Tongue (tissue), 2 donors: ENCODE results near the gene CPZ. TPM values are rescaled to one million over a fixed set of nuclear protein-coding genes. Genes with fewer than 3 reads are reported as not detected.

Experiments
- DNase-seq: peaks from one replicate; pipeline ENCODE4 v3.0.0-alpha.2; 2015
- total RNA-seq: library from RNA; depleted of rRNA; stranded (reverse); fragments of >200 nt; gene quantifications from one replicate; pipeline ENCODE4 v1.2.3, GENCODE V29; 2014

The CPZ gene
- 6.8 TPM for total RNA-seq

DNA sequence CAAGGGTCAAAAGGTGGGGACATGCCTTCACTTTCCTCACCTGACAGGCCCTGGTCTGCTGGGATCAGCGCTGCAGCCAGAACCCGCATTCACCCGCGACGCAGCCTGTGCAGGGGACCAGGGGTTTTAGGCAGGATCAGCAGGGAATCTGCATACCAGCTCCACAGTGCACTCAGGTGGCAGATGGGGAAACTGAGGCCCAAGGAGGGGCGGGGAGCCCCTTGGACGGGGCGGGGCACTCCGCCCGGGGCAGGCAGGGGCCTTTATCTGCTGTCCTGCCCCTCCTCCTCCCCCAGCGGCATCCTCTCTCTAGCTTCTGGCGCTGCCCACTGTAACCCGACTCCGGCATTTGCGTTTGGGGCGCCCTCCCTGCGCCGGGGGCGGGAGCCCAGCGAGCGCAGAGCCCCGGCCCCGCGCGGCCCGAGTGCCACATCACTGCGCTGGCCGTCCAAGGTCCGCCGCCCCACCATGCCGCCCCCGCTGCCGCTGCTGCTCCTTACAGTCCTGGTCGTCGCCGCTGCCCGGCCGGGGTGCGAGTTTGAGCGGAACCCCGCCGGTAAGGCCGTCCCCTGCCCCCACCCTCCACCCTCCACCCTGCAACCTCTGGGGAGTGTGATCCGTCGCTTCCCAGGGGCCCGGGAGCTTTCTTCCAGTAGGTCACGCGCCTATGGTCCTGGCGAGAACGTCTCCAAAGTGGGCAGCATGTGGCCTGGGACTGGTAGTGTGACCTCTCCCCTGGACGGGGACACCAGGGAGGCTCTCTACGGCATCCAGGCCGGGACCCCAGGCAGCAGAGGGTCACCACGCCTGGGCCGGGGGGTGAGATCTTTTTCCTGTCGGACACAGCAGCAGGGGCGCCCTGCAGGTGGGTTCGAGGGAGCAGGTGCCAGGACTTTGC, at the start of gene CPZ:
Gene CPZ, plus strand, starts transcription at position 400 of the 898 bp plus-strand sequence. Its CDS starts 69 bp downstream, at position 469.
- DNase-seq = peak; percentile 57

DNA sequence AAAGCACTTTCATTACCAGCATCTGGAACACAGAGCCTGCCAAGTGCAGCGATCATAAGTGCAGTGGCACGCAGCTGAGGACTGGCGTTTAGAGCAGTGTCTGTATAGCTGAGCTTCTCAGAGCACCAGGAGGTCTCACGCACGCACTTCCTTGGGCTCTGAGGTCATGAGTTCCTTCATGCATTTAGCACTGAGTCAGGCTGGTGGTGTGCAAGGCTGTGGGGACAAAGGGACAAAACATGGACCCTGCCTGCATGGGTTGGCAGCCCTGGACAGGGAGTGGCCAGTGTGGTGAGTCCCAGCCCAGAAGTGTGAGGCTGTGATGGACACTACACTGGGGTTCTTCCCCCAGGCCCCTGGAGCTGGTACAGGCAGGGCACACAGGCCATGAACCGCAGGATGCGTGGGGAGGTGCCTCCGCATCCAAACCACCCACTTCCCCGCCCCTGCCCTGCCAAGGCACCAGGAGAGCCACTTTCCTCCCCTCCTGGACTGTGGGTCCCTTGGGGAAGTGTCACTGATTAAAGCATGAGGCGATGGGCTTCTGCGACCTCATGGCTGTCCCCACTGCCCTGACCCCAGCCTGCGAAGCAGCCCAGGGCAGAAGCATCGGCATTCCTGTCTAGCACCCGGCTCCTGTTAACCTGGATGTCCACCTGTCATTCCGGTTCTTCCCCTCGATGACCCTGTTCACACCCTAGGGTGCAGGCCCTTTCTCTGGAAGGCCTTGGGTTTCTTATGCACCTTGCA, 49.6 kb upstream of the CPZ start:
- DNase-seq = no peak

DNA sequence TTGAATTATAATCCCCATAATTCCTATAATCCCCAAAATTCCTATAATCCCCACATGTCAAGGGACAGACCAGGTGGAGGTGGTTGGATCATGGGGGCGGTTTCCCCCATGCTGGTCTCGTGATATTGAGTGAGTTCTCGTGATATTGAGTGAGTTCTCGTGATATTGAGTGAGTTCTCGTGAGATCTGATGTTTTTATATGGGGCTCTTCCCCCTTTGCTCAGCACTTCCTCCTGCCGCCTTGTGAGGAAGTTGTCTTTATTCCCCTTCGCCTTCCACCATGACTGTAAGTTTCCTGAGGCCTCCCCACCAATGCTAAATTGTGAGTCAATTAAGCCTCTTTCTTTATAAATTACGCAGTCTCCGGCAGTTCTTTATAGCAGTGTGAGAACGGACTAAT, 48.9 kb upstream of the CPZ start:
- DNase-seq = no peak

DNA sequence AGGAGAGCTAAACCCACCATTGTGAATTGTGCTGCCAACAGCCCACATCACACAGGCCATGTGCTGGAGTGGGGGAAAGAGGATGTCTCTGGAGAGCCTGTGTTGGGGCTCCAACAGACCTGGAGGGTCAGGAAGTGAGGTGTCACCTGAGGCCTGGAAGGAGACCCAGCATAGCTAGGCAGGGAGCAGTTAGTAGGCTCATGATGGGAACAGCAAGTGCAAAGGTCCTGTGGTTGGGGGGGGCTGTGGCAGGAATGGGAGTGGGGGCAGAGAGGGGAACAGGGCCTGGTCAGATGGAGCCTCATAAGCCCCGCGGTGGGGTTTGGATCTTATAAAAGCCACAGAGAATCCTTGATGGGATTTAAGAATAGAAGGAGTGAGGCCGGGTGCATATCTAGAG, 48.3 kb upstream of the CPZ start:
- no peak for DNase-seq

DNA sequence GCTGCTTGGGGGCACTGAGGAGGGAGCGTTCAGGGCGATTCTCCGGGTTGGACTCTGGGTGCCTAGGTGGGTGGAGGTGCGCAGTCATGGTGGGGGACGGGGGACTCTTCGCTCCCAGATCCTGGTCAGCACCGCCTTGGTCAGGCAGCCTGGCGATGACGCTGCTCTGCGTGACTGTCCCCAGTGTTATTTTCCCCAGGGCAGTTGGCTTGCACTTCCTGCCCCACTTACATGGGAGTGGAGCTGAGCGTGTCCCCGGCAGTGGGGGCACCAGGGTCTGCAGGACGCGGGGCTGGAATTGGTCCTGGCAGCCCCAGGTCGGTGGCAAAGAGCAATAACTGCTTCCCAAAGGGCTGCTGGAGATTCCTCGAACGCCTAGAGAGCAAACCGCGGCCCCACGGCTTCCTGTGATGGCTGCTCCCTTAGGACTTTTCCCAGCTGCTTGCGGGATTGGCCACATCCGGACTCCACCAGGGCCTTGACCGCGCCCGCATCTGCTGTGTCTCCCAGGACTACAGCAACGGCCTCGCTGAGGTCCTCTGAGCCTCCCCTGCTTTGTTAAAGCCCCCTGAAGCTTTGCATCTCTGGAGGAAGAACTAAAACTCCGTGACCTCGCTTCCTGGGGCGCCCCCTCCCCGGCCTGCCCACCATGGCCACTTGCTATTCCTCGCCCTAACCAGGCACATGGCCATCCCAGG, 47.7 kb upstream of the CPZ start:
- DNase-seq = peak; percentile 17

DNA sequence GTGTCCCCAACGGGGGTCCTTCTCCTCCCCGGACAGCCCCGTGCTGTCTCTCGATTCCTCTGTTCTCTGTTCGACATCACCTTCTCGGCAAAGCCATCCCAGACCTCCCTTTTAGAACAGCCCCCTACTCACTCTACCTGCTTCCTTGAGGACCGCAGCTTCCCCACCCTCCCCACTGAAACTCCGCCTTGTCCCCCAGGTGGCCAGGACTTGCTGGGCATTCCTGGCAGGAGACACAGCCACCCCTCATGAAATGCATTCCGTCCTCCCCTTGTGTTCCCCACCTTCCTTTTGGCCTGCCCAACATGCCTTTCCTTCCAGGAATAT, 47.2 kb upstream of the CPZ start:
- DNase-seq = no peak

DNA sequence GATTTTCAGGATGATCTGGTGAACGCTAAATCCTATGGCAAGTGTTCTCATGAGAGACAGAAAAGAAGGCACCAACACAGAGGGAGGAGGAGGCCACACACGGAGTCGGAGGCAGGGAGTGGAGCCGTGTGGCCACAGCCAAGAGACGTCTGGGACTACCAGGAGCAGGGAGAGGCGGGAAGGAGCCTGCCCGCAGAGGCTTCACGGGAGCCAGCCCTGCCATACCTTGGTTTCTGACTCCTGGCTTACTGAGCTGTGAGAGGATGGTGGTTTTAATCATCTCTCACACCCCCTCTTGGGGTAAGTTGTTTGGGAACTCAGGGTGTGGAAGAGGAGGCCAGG, 45.8 kb upstream of the CPZ start:
- DNase-seq = no peak

DNA sequence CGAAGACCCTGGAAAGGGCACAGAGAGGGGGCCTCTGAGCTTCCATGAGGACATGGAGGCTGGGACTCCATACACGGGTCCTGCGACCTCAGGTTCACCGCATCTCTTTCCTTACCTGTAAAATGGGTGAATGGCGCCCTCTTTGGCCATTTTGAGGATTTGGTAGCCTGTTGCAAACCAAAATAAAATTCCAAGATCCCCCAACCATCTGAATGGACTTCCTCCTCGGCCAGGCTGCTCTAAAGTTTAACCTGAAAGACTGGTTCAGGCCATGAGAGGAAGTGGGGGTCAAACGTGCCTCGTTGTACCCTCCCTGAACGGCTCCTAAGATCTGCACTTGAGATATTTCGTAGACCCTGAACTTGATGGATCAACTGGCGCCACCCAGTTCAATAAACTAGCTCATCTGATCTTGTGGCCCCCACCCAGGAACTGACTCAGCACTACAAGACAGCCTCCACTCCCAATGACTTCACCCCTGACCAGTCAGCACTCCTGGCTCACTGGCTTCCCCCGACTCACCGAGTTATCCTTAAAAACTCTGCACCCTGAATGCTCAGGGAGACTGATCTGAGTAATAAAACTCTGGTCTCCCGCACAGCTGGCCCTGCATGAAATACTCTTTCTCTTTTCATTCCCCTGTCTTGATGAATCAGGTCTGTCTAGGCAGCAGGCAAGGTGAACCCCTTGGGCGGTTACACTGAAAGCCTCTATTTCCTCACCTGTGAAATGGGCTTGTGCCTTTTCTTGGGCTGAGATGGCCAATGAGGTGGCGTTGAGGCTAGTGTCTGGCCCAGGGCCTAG, 45.3 kb upstream of the CPZ start:
- no peak for DNase-seq

DNA sequence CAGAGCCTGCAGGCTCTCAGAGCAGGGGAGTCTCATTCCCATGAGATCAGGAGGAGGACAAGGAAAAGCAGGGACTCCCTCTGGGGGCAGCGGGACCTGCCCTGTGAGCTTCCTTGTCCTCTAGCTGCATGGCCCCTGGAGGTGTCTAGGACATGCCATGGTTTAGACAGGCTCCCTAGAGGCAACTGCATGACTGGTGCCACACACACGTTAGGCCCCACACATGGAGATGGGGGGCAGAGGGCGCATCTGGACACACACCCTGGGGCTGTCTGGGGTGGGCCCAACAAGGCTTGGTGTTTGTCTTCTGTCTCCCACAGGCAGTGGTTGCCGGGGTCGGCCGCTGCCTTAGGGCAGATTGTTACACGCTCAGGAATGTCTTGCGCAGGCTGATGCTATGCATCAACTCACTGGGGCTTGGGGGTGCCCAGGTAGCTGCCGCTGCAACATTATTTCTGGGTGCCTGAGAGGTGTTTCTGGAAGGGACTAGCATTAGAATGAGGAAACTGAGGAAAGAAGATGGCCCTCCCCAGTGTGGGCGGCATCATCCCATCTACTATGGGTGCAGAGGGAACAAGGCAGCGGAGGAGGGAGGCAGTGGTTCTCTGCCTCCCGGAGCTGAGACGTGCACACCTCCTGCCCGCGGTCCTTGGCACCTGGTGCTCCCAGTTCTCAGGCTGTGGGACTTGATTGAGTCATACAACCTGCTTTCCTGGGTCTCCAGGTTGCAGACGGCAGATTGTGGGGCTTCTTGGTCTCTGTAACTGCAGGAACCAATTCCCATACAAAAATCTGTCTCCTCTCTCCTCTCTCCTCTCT, 44.4 kb upstream of the CPZ start:
- no peak for DNase-seq

DNA sequence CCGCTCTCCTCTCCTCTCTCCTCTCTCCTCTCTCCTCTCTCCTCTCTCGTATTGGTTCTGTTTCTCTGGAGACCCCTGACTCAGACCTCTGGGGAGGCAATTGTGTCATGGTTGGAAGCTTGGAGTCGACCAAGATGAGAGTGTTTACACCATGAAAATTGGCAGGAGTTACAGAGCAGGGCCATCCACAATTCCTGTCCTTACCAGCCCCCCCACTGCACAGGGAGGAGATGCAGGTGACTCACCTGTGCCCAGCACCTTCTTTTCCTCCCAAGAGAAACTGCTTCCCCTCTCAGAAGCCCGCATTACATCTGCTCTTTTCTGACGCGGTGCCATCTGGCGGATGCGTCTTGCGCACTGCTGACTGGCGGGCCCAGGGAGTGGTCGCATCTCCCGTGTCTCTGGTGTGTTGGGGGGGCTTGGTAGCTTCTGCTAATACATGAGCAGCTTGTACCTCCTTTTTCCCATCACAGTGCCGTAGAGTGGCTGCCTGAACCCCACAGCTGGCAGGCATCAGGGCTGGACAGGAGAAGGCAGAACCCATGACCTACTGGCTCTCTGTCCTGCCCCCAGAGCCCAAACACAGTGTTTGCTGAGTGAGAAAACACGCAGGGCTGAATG, 43.7 kb upstream of the CPZ start:
- DNase-seq = no peak

DNA sequence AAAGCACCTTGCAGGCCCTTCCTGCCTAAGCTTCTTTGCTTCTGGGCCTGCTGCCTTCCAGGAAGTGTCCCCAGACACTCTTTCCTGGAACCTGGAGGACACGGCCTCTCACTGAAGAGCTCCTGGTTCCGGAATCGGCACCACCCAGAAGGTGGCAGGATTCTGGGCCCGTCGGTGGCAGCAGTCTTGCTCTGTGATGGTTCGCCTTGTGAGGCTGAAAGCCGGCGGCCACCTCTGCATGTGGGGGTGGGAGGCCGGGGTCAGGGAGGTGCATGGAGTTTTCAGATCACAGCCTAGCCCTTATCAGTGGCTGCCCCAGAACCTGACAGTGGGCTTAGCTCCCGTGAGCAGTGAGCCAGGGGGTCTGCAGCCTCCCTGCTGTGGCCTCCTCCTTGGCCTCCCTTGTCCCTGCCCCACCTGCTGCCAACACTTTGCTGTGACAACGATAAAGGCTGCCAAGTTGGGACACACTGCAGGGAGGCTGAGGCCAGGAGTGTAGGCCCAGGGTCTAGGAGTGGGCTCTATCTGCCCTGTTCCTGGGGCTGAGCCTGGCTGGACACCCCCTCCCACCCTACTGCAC, 43.1 kb upstream of the CPZ start:
- DNase-seq = no peak

DNA sequence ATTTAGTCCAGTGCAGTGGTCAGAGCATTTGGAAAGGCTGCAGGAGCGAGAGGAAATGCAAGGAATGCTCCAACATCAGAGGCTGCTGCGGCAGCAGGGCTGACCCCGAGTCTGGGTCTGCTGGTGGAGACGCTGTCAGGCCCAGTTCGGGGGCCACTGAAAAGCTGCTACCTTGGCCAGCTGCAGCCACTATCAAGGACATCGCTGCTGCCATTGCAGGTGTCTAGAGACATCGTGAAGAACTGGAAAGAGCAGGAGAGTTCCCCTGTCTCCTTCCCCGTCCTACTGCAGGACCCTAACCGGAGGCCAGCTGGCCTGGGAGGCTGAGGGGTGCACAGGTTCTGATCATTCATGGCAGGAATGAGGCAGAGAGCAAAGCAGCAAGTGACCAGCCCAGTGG, 41.9 kb upstream of the CPZ start:
- no peak for DNase-seq

DNA sequence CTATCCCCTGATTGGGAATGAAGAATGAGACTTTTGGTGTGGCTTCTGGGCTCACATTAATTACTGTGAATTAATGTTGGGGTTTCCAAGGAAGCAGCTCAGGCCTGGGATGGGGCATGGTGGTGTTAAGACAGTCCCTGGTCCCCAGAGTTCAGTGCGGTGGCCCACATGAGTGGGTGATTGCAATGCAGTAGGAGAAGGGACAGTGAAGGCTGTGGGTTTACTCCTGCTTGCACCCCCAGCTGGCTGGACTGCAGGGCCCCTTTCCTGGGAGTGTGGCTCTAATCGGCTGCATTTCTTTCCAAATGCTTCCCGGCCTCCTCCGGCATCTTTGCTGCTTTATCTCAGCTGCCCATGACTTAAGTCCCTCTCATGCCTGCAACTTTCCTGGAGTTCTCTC, 40.5 kb upstream of the CPZ start:
- no peak for DNase-seq

DNA sequence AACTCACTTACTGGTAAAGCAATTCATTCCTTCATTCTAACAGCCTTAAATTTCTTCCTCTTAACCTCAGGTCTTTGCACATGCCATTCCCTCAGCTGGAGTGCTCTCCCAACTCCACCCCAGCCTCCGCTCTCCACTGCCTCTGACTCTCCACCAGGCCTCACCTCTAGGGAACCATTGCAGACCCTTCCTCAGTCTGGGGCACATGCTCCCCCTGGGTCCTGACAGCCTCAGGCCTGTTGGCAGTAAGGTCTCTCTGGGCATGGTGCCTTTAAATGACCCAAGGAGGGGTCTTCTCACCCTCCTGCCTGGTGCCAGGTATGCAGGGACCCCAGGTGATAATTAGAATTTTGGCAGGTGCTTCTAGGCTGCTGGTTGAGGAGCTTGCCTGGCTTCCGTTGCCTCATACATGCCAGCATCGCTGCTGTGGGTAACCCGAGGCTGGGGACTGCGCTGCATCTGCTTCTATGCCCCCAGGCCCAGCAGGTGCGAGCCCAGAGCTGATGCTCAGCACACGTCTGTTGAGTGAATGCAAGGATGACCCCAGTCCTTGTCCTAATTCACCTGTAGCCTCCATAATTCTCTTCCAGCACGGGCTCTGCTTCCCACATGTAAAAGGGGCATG, 39.9 kb upstream of the CPZ start:
- DNase-seq = no peak

DNA sequence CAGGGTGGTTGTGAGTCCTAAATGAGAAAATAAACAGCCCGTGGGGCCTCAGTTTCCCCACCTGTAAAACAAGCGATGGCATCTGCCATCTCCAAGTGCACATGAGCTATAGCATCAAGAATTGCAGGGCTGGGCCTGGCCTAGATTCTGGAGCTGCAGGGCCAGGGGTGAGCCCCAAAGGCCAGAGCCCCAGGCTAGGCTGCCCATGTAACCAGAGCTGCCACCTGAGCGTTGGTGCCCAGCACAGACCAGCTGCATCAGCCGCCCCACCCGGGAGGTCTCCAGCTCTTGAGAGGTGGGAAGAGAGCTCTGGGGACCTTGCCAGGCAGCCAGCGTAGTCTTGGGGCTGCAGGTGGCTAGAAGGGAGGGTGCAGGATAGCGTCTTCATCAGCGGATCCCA, 39.3 kb upstream of the CPZ start:
- no peak for DNase-seq

DNA sequence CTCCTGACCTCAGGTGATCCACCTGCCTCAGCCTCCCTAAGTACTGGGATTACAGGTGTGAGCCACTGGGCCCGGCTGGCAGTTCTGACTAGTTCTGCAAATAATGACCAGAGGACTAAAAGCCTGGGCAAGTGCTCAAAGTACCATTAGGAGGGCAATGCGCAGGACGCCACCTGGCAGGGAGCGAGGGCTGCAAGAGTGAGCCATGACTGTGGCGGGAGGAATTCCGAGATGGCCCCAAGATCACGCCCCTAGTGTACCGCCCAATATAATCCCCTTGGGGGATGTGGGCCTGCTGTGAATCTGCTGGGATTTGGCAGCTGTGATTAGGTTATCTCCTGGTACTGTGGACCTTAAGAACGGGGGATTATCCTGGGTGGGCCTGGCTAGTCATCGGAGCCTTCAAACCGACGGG, 38.6 kb upstream of the CPZ start:
- no peak for DNase-seq

DNA sequence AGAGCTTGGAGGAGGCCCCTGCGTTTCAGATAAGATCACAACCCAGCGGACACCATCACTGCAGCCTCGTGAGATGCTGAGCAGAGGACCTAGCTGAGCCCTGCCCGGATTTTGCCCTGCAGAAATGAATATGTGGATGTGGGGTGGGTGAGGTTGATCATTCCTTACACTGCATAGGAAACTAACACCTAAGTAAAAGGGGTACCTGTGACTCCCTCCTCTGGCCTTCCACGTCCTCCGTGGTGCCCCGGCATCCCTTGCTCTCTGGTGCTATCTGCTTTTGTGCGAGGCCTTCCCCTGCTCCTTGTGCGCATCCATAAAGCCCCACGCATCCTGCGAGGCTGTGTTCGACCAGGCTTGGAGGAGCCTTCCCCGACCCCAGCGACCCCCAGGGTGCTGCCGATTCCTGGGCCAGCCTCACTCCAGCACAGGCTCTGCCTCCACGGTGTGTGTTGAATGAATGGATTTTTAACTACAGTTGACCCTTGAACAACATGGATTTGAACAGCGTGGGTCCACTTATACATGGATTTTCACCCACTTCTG, 37.9 kb upstream of the CPZ start:
- no peak for DNase-seq

DNA sequence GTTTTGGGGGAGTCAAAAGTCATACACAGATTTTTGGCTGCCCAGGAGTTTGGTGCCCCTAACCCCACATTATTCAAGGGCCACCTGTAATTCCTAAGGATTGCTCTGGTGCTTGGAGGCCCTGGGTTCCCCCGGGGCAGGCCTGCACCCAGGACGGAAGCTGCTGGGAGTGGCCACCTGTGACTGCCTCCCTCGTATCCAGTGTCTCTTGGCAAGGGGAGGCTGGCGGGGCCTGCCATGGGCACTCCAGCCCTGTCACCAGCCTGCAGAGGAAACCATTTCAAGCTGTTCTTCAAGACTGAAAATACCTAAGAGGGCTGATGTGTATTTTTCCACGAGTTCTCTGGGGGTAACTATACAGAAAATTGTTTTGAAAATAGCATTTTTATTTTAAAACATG, 36.8 kb upstream of the CPZ start:
- no peak for DNase-seq

DNA sequence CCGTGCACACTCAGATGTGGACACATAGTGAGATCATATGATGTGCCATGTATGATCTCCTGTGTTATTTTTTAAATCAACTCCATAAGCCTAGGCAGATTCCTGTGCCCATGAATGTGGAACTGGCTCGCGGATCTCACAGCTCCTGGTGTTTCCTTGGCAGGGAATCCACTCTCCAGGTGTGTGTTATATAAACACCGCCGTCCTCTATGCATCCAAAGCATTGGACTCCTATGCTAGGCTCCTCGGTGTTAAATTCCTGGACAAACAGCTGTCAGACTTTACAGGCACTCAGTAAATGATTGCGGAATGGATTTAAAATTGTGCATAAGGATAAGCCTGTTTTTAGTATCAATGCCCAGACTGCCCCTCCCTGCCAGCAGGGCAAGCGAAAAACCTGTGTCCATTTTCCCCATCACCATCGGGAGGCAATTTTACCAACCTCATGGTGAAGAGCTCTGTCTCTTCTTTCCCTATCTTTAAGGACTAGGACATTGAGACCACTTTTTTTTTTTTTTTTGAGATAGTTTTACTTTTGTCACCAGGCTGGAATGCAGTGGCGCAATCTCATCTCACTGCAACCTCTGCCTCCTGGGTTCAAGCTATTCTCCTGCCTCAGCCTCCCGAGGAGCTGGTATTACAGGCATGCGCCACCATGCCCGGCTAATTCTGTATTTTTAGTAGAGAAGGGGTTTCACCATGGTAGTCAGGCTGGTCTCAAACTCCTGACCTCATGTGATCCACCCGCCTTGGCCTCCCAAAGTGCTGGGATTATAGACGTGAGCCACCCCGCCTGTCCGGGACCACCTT, 36.0 kb upstream of the CPZ start:
- no peak for DNase-seq
